Mononuclear cell (primary cell): ENCODE results near the gene USP17L29. TPM values are rescaled to one million over a fixed set of nuclear protein-coding genes. Genes with fewer than 3 reads are reported as not detected.
"Not testable (repeated sequence)": the region's sequence is repeated elsewhere in the genome, so short reads cannot be mapped to it uniquely, and the experiment has no call there.

Source experiments
- H3K27me3 ChIP-seq: 2 replicates; pipeline ENCODE4 v1.6.0; 2011; ENCODE audit warnings: low read length, control low read depth; ENCODE audit not compliant: insufficient read depth
- H3K4me1 ChIP-seq: 2 replicates; pipeline ENCODE4 v1.5.1; 2011; ENCODE audit warnings: mild to moderate bottlenecking, low read length, control low read depth; ENCODE audit not compliant: insufficient read depth
- H3K4me3 ChIP-seq: 2 replicates; pipeline ENCODE4 v1.5.1; 2011; ENCODE audit warnings: mild to moderate bottlenecking, low read length, moderate library complexity
- H3K9me3 ChIP-seq: 2 replicates; pipeline ENCODE4 v1.5.1; 2011; ENCODE audit warnings: low read depth, mild to moderate bottlenecking, control low read depth, low read length
- total RNA-seq: library from RNA; depleted of rRNA; stranded (reverse); fragments of >200 nt; gene quantifications from one replicate; pipeline ENCODE4 v1.2.3, GENCODE V29; 2012

USP17L29 gene, protein sequence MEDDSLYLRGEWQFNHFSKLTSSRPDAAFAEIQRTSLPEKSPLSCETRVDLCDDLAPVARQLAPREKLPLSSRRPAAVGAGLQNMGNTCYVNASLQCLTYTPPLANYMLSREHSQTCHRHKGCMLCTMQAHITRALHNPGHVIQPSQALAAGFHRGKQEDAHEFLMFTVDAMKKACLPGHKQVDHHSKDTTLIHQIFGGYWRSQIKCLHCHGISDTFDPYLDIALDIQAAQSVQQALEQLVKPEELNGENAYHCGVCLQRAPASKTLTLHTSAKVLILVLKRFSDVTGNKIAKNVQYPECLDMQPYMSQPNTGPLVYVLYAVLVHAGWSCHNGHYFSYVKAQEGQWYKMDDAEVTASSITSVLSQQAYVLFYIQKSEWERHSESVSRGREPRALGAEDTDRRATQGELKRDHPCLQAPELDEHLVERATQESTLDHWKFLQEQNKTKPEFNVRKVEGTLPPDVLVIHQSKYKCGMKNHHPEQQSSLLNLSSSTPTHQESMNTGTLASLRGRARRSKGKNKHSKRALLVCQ
- not detected for total RNA-seq

DNA sequence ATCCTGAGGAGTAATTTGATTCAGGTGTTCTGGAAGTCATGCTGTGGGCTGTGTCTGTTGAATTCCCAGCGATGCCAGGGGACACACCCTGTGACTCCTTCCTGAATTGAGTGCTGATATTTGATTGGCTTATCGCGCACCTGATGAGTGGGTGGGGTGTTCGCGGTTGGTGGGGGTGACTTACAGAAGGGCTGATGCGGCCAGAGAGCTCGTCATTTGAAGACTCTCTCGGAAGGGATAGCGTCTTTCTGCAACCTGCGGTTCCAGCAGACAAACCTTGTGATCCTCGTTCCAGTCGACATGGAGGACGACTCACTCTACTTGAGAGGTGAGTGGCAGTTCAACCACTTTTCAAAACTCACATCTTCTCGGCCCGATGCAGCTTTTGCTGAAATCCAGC lies at the start of gene USP17L29:
USP17L29 (plus strand) TSS at position 301 of the 400 bp plus-strand sequence; CDS start at position 301, 0 bp downstream.
- not testable (repeated sequence) for H3K9me3 ChIP-seq, H3K27me3 ChIP-seq, H3K4me3 ChIP-seq, H3K4me1 ChIP-seq

DNA sequence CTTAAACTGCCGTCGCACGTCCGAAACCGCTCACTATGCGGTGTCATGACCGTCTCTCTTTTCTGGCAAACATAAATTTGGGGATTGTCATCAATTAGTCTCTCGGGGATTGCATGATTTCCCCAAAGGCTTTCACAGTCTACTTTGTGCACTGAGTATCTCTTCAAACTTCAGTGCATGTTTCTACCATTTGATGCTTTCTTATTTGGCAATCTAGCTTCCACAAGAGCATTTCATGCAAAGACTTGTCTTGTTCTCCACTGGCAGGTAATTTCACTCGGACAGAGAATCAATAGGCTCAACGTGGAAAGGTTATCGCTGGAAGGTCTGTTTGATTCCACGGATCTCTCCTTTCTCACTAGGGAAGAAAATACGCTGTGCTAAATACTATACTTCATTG lies 29.2 kb upstream of the USP17L29 start:
- H3K27me3 ChIP-seq, H3K9me3 ChIP-seq, H3K4me1 ChIP-seq, H3K4me3 ChIP-seq: not testable (repeated sequence)

DNA sequence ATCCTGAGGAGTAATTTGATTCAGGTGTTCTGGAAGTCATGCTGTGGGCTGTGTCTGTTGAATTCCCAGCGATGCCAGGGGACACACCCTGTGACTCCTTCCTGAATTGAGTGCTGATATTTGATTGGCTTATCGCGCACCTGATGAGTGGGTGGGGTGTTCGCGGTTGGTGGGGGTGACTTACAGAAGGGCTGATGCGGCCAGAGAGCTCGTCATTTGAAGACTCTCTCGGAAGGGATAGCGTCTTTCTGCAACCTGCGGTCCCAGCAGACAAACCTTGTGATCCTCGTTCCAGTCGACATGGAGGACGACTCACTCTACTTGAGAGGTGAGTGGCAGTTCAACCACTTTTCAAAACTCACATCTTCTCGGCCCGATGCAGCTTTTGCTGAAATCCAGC lies 28.6 kb upstream of the USP17L29 start, which contains the start of gene USP17L24:
USP17L24 (plus strand) TSS at position 301 of the 400 bp plus-strand sequence; CDS start at position 301, 0 bp downstream.
- H3K9me3 ChIP-seq, H3K4me3 ChIP-seq, H3K27me3 ChIP-seq, H3K4me1 ChIP-seq: not testable (repeated sequence)

DNA sequence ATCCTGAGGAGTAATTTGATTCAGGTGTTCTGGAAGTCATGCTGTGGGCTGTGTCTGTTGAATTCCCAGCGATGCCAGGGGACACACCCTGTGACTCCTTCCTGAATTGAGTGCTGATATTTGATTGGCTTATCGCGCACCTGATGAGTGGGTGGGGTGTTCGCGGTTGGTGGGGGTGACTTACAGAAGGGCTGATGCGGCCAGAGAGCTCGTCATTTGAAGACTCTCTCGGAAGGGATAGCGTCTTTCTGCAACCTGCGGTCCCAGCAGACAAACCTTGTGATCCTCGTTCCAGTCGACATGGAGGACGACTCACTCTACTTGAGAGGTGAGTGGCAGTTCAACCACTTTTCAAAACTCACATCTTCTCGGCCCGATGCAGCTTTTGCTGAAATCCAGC lies 23.8 kb upstream of the USP17L29 start, which contains the start of gene USP17L25:
USP17L25 (plus strand) TSS at position 301 of the 400 bp plus-strand sequence; CDS start at position 301, 0 bp downstream.
- H3K4me1 ChIP-seq, H3K9me3 ChIP-seq, H3K27me3 ChIP-seq, H3K4me3 ChIP-seq: not testable (repeated sequence)

DNA sequence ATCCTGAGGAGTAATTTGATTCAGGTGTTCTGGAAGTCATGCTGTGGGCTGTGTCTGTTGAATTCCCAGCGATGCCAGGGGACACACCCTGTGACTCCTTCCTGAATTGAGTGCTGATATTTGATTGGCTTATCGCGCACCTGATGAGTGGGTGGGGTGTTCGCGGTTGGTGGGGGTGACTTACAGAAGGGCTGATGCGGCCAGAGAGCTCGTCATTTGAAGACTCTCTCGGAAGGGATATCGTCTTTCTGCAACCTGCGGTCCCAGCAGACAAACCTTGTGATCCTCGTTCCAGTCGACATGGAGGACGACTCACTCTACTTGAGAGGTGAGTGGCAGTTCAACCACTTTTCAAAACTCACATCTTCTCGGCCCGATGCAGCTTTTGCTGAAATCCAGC lies 19.1 kb upstream of the USP17L29 start, which contains the start of gene USP17L26:
USP17L26 (plus strand) TSS at position 301 of the 400 bp plus-strand sequence; CDS start at position 301, 0 bp downstream.
- H3K27me3 ChIP-seq, H3K9me3 ChIP-seq, H3K4me3 ChIP-seq, H3K4me1 ChIP-seq: not testable (repeated sequence)

DNA sequence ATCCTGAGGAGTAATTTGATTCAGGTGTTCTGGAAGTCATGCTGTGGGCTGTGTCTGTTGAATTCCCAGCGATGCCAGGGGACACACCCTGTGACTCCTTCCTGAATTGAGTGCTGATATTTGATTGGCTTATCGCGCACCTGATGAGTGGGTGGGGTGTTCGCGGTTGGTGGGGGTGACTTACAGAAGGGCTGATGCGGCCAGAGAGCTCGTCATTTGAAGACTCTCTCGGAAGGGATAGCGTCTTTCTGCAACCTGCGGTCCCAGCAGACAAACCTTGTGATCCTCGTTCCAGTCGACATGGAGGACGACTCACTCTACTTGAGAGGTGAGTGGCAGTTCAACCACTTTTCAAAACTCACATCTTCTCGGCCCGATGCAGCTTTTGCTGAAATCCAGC lies 14.3 kb upstream of the USP17L29 start, which contains the start of gene USP17L5:
USP17L5 (plus strand) TSS at position 301 of the 400 bp plus-strand sequence; CDS start at position 301, 0 bp downstream.
- H3K4me3 ChIP-seq, H3K9me3 ChIP-seq, H3K4me1 ChIP-seq, H3K27me3 ChIP-seq: not testable (repeated sequence)

DNA sequence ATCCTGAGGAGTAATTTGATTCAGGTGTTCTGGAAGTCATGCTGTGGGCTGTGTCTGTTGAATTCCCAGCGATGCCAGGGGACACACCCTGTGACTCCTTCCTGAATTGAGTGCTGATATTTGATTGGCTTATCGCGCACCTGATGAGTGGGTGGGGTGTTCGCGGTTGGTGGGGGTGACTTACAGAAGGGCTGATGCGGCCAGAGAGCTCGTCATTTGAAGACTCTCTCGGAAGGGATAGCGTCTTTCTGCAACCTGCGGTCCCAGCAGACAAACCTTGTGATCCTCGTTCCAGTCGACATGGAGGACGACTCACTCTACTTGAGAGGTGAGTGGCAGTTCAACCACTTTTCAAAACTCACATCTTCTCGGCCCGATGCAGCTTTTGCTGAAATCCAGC lies 9.6 kb upstream of the USP17L29 start, which contains the start of gene USP17L27:
USP17L27 (plus strand) TSS at position 301 of the 400 bp plus-strand sequence; CDS start at position 301, 0 bp downstream.
- not testable (repeated sequence) for H3K9me3 ChIP-seq, H3K4me3 ChIP-seq, H3K27me3 ChIP-seq, H3K4me1 ChIP-seq

DNA sequence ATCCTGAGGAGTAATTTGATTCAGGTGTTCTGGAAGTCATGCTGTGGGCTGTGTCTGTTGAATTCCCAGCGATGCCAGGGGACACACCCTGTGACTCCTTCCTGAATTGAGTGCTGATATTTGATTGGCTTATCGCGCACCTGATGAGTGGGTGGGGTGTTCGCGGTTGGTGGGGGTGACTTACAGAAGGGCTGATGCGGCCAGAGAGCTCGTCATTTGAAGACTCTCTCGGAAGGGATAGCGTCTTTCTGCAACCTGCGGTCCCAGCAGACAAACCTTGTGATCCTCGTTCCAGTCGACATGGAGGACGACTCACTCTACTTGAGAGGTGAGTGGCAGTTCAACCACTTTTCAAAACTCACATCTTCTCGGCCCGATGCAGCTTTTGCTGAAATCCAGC lies 4.8 kb upstream of the USP17L29 start, which contains the start of gene USP17L28:
USP17L28 (plus strand) TSS at position 301 of the 400 bp plus-strand sequence; CDS start at position 301, 0 bp downstream.
- not testable (repeated sequence) for H3K27me3 ChIP-seq, H3K9me3 ChIP-seq, H3K4me3 ChIP-seq, H3K4me1 ChIP-seq

DNA sequence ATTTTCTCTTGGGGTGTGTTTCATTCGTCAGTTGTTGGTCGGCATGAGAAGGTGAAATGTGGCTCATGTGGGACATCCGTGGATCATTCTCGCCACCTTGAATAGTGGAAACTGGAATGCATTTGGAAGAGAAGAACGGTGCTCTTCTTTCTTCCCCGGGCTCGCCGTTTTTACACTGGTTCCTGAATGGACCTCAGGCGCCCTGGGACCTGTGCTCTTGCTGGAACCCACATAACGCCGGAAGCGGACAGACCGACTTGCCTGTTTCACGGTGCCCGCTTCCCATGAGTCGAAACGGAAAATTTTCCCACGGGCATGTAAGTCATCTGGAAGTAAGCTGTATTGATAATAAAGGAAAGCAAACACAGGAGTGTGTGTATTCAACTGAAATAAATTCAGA lies 2.6 kb upstream of the USP17L29 start:
- H3K4me3 ChIP-seq, H3K9me3 ChIP-seq, H3K4me1 ChIP-seq, H3K27me3 ChIP-seq: not testable (repeated sequence)

DNA sequence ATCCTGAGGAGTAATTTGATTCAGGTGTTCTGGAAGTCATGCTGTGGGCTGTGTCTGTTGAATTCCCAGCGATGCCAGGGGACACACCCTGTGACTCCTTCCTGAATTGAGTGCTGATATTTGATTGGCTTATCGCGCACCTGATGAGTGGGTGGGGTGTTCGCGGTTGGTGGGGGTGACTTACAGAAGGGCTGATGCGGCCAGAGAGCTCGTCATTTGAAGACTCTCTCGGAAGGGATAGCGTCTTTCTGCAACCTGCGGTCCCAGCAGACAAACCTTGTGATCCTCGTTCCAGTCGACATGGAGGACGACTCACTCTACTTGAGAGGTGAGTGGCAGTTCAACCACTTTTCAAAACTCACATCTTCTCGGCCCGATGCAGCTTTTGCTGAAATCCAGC lies 9.4 kb downstream of the USP17L29 start, which contains the start of gene USP17L30:
USP17L30 (plus strand) TSS at position 301 of the 400 bp plus-strand sequence; CDS start at position 301, 0 bp downstream.
- not testable (repeated sequence) for H3K9me3 ChIP-seq, H3K4me1 ChIP-seq, H3K4me3 ChIP-seq, H3K27me3 ChIP-seq

DNA sequence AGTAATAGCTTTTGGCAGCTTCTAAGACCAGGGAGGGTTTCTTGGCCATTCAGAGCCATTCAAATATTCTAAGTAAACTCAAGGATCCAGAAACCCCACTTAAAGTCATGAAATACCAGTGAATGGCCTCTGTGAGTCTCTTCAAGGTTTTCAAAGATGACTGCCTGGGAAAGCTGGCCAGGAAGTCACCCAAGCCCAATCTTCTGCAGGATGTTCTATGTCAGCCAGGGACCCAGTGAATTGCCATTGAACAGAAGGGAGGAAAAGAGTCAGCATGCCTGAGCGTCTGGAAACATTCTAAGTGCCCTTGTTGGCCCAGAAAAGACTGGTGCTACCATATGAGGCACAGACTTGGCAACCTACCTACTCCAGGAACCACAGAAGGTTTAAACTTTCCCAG lies 26.4 kb downstream of the USP17L29 start:
- H3K4me1 ChIP-seq, H3K4me3 ChIP-seq, H3K9me3 ChIP-seq, H3K27me3 ChIP-seq: not testable (repeated sequence)

DNA sequence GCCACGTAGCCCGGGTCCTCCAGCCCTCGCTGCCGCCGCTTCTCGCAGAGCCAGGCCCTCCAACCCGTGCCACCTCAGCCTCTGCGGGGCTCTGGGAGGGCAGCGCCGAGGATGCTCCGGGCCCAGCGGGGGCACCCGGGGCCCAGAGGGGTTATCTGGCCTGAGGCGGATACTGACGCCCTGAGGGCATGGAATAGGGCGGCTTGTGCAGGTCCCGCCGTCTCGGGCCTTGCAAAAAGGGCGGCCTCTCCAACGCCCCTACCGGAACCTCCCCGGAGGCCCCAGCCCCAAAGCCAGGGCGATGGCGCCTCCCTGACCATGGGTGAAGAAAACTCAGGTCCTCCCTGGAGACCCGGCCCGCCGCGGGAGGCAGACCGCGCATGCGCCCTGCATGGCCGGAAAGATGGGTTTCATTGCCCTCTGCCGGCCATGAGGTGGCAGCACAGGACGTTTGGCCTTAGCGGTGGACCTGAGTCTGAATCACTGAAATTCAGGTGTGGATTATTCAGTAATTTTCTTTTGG lies 27.6 kb downstream of the USP17L29 start:
- H3K27me3 ChIP-seq, H3K4me1 ChIP-seq, H3K9me3 ChIP-seq: not testable (repeated sequence)
- H3K4me3 ChIP-seq = peak overlapping the region; percentile 12

DNA sequence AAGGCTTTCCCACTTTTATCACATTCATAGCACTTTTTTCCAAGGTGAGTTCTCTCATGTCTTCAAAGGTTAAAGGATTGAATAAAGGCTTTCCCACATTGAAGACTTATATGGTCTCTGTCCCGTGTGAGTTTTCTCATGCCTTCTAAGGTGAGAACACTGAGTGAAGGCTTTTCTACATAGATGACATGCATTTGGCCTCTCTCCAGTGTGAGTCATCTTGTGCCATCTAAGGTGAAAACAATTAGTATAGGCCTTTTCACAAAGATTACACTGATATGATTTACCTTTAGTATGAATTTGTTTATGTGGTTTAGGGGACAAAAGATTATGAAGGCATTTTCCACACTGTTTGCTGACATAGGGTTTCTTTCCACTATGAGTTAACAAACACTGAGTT lies 30.7 kb downstream of the USP17L29 start:
- H3K9me3 ChIP-seq = no peaks in the 10 kb centered on the region
- H3K27me3 ChIP-seq = no peaks in the 10 kb centered on the region
- no peak overlapping the region for H3K4me3 ChIP-seq
- peaks cover 4% of the 10 kb centered on the region for H3K4me1 ChIP-seq

DNA sequence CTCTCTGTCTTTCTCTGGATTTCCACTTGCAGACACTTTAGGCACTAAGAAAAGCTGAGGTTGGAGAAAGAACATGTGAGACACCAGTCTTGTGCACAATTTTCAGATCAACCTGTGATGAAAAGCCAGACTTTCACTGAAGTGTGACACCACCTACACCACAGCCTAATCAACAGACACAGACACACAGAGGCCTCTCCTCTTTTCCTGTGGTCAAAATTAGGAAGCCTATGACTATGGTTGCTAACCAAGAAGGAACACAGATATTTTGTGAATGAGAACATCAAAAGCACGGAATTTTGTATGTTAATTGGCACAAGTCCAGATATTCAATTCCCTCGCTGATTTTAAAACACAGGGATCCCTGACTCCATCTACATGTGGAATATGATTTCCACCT lies 35.6 kb downstream of the USP17L29 start:
- not testable (repeated sequence) for H3K4me1 ChIP-seq, H3K4me3 ChIP-seq, H3K27me3 ChIP-seq, H3K9me3 ChIP-seq
